ENCODE measurements around the gene GPR35. TPM values are rescaled to one million over a fixed set of nuclear protein-coding genes. Genes with fewer than 3 reads are reported as not detected.

Gene GPR35
- total RNA-seq, 1 donor from 2014 or later = 0.34 TPM

GRCh38 chr2:240600451-240600961 is 24.8 kb upstream of the GPR35 start:
- Histone ChIP-seq H3K9me3 (ENCODE audit: low read depth) (no peaks in the 10 kb centered on the region), H3K4me3 (no peak overlapping the region), H2AFZ (replicated peaks) (no peak overlapping the region), H3K4me2 (no peak overlapping the region), H3K36me3 (no peaks in the 10 kb centered on the region), H3K79me2 (ENCODE audit: low read depth) (no peaks in the 10 kb centered on the region), H4K20me1 (ENCODE audit: low read depth) (peaks cover 5% of the 10 kb centered on the region), H3K9ac (no peak overlapping the region), H3K4me1 (no peaks in the 10 kb centered on the region), H3K27ac (no peak overlapping the region), H3K27me3 (no peaks in the 10 kb centered on the region), H3F3A (ENCODE audit: low read depth) (no peaks in the 10 kb centered on the region)
- H3K27me3 Mint-ChIP-seq (ENCODE audit: insufficient read depth, low read depth) = no peaks in the 10 kb centered on the region
- H3K27ac Mint-ChIP-seq = no peak overlapping the region
- TF ChIP-seq EZH2 (IDR thresholded peaks at IDR 0.05) (no peak), CTCF (IDR thresholded peaks at IDR 0.05) (no peak), EZH2phosphoT487 (IDR thresholded peaks at IDR 0.05) (no peak)
- no peaks in the 10 kb centered on the region for H3K9me3 Mint-ChIP-seq
- no peak overlapping the region for H3K4me3 Mint-ChIP-seq
- peaks cover 3% of the 10 kb centered on the region for H3K36me3 Mint-ChIP-seq
- peaks cover 6% of the 10 kb centered on the region for H3K4me1 Mint-ChIP-seq
- no peak for DNase-seq (ENCODE audit: low spot score)

- Histone ChIP-seq H3K4me2 (no peak overlapping the region), H3K27ac (no peak overlapping the region), H3K79me2 (ENCODE audit: low read depth) (no peaks in the 10 kb centered on the region), H3K36me3 (no peaks in the 10 kb centered on the region), H3K4me1 (no peaks in the 10 kb centered on the region), H2AFZ (replicated peaks) (no peak overlapping the region), H3K27me3 (no peaks in the 10 kb centered on the region), H3K9ac (no peak overlapping the region), H3K4me3 (no peak overlapping the region), H3F3A (ENCODE audit: low read depth) (no peaks in the 10 kb centered on the region), H3K9me3 (ENCODE audit: low read depth) (no peaks in the 10 kb centered on the region), H4K20me1 (ENCODE audit: low read depth) (no peaks in the 10 kb centered on the region)
- H3K36me3 Mint-ChIP-seq = peaks cover 3% of the 10 kb centered on the region
- DNase-seq (ENCODE audit: low spot score) = no peak
- H3K4me3 Mint-ChIP-seq = no peak overlapping the region
- H3K27me3 Mint-ChIP-seq (ENCODE audit: insufficient read depth, low read depth) = no peaks in the 10 kb centered on the region
- peaks cover 6% of the 10 kb centered on the region for H3K4me1 Mint-ChIP-seq
- H3K9me3 Mint-ChIP-seq = no peaks in the 10 kb centered on the region
- H3K27ac Mint-ChIP-seq = no peak overlapping the region
- no peak for TF ChIP-seq EZH2 (IDR thresholded peaks at IDR 0.05)
- TF ChIP-seq EZH2phosphoT487 (IDR thresholded peaks at IDR 0.05) = no peak
- no peak for TF ChIP-seq CTCF (IDR thresholded peaks at IDR 0.05)
Observed at GRCh38 chr2:240601061-240601830, 24.0 kb upstream of the GPR35 start.

GRCh38 chr2:240601831-240602160 is 23.5 kb upstream of the GPR35 start:
- Histone ChIP-seq H3K9me3 (ENCODE audit: low read depth) (no peaks in the 10 kb centered on the region), H3K4me2 (no peak overlapping the region), H4K20me1 (ENCODE audit: low read depth) (no peaks in the 10 kb centered on the region), H3K4me3 (no peak overlapping the region), H3K9ac (no peak overlapping the region), H3K4me1 (no peaks in the 10 kb centered on the region), H3K27me3 (no peaks in the 10 kb centered on the region), H3F3A (ENCODE audit: low read depth) (no peaks in the 10 kb centered on the region), H3K36me3 (no peaks in the 10 kb centered on the region), H2AFZ (replicated peaks) (no peak overlapping the region), H3K27ac (no peak overlapping the region), H3K79me2 (ENCODE audit: low read depth) (no peaks in the 10 kb centered on the region)
- peaks cover 6% of the 10 kb centered on the region for H3K4me1 Mint-ChIP-seq
- H3K27me3 Mint-ChIP-seq (ENCODE audit: insufficient read depth, low read depth) = no peaks in the 10 kb centered on the region
- H3K9me3 Mint-ChIP-seq = no peaks in the 10 kb centered on the region
- H3K4me3 Mint-ChIP-seq = no peak overlapping the region
- TF ChIP-seq CTCF (IDR thresholded peaks at IDR 0.05) = no peak
- no peak for TF ChIP-seq EZH2 (IDR thresholded peaks at IDR 0.05)
- no peak for TF ChIP-seq EZH2phosphoT487 (IDR thresholded peaks at IDR 0.05)
- H3K36me3 Mint-ChIP-seq = peaks cover 3% of the 10 kb centered on the region
- H3K27ac Mint-ChIP-seq = no peak overlapping the region
- no peak for DNase-seq (ENCODE audit: low spot score)
